Endothelial cell of umbilical vein (primary cell): ENCODE data around the gene PADI1.

Source experiments
- CTCF ChIP-seq, 2 donors: IDR thresholded peaks; 1 replicate in 1 of 2; 2 replicates in 1 of 2; pipeline ENCODE4 v1.5.1; 2011; ENCODE audit warnings: low read length in 2 of 2, mild to moderate bottlenecking in 2 of 2, moderate library complexity in 2 of 2, control low read depth in 1 of 2, inconsistent platforms in 1 of 2, low read depth in 1 of 2; ENCODE audit not compliant: insufficient read depth in 1 of 2; ENCODE audit errors: extremely low read depth in 1 of 2
- EZH2 ChIP-seq: IDR thresholded peaks from 2 replicates; pipeline ENCODE4 v1.6.1; 2012; ENCODE audit warnings: borderline replicate concordance, low read depth, mild to moderate bottlenecking, moderate library complexity, low read length, inconsistent platforms; ENCODE audit not compliant: severe bottlenecking
- FOS ChIP-seq: IDR thresholded peaks from 2 replicates; pipeline ENCODE4 v1.6.1; 2011; ENCODE audit warnings: mild to moderate bottlenecking, low read length, moderate library complexity, borderline replicate concordance; ENCODE audit not compliant: insufficient read depth
- JUN ChIP-seq: IDR thresholded peaks from 2 replicates; pipeline ENCODE4 v1.6.1; 2011; ENCODE audit warnings: borderline replicate concordance, low read depth; ENCODE audit not compliant: insufficient read length, insufficient read depth
- MAX ChIP-seq: IDR thresholded peaks from 2 replicates; pipeline ENCODE4 v1.6.1; 2011; ENCODE audit not compliant: insufficient read depth, insufficient read length
- MYC ChIP-seq: IDR thresholded peaks from one replicate; pipeline ENCODE4 v1.6.1; 2011; ENCODE audit warnings: mild to moderate bottlenecking, low read depth, low read length
- POLR2A ChIP-seq: IDR thresholded peaks from 2 replicates; pipeline ENCODE4 v1.6.1; 2012; ENCODE audit warnings: low read depth, mild to moderate bottlenecking, control low read depth, low read length
- POLR2AphosphoS5 ChIP-seq: IDR thresholded peaks from 2 replicates; pipeline ENCODE4 v1.6.1; 2012; ENCODE audit warnings: low read depth, mild to moderate bottlenecking, control low read depth, low read length, moderate library complexity; ENCODE audit not compliant: insufficient read depth

GRCh38 chr1:17214876-17215544 is 10.1 kb downstream of the PADI1 start:
- TF ChIP-seq CTCF (IDR thresholded peaks at IDR 0.05; ENCODE audit: extremely low read depth in 1 of 2, insufficient read depth in 1 of 2, low read depth in 1 of 2, low read length in 2 of 2) (no peak), EZH2 (no peak), POLR2AphosphoS5 (no peak), POLR2A (no peak), MAX (no peak), JUN (no peak), MYC (no peak), FOS (no peak)
